GM12878 (cell line): ENCODE measurements around the gene GLG1. TPM values are rescaled to one million over a fixed set of nuclear protein-coding genes. Genes with fewer than 3 reads are reported as not detected.
"Not testable (repeated sequence)": the region's sequence is repeated elsewhere in the genome, so short reads cannot be mapped to it uniquely, and the experiment has no call there.

Experiments
- ATAC-seq: fragments of 200-7000 bp; cut with Tn5 transposase; 3 replicates; pipeline ENCODE4 v1.9.1; 2020; ENCODE audit warnings: mild to moderate bottlenecking, moderate library complexity
- BruUV-seq: library from RNA; stranded (reverse); fragments of 400-500 nt; replicated peaks from 2 replicates; lab custom pipeline; 2021; lab: Mats Ljungman, UMichigan
- CTCF ChIA-PET: fragments of 300-600 bp; sonication (Branson Sonifier 250); formaldehyde crosslinking; extraction: SDS; loops from one replicate; lab custom pipeline; 2021; ENCODE audit warnings: inconsistent platforms; lab: Yijun Ruan, JAX
- POLR2A ChIA-PET: fragments of 350-600 bp; formaldehyde crosslinking; extraction: SDS; loops from one replicate; lab custom pipeline; 2021; ENCODE audit warnings: inconsistent platforms; lab: Charles Lee
- RAD21 ChIA-PET: fragments of 300-600 bp; sonication (Branson Sonifier 250); formaldehyde crosslinking; loops from one replicate; lab custom pipeline; 2023; ENCODE audit warnings: antibody characterized with exemption; ENCODE audit not compliant: unreplicated experiment; lab: Charles Lee
- SMC1A ChIA-PET: fragments of 300-600 bp; sonication (Branson Sonifier 250); formaldehyde crosslinking; loops from one replicate; lab custom pipeline; 2023; ENCODE audit not compliant: unreplicated experiment, uncharacterized antibody; lab: Charles Lee
- DNase-seq: peaks from one replicate; pipeline ENCODE4 v3.0.0-alpha.2; 2011; ENCODE audit warnings: low read depth, low spot score
- FAIRE-seq: peaks from 3 replicates; lab custom pipeline; 2011; peaks lifted over from hg19 to GRCh38; lab: Jason Lieb, UNC
- H2AFZ ChIP-seq: 2 replicates; pipeline ENCODE4 v1.6.0; 2011; ENCODE audit warnings: low read depth, low read length, control low read depth; ENCODE audit not compliant: control insufficient read depth
- H3K27ac ChIP-seq: 2 replicates; pipeline ENCODE4 v1.5.1; 2011; ENCODE audit warnings: control low read depth; ENCODE audit not compliant: control insufficient read depth, insufficient read depth
- H3K27me3 ChIP-seq, 2 experiments: replicated peaks in 1 of 2; 2 replicates each; pipeline versions ENCODE4 v1.6.0 to v1.6.1; 2011; ENCODE audit warnings: low read length in 1 of 2; ENCODE audit not compliant: control insufficient read depth in 2 of 2, insufficient read depth in 2 of 2
- H3K36me3 ChIP-seq, 2 experiments: 2 replicates each; pipeline ENCODE4 v1.5.1; 2011; ENCODE audit warnings: low read length in 1 of 2; ENCODE audit not compliant: control insufficient read depth in 2 of 2, insufficient read depth in 2 of 2
- H3K4me1 ChIP-seq: 2 replicates; pipeline ENCODE4 v1.6.1; 2011; ENCODE audit warnings: mild to moderate bottlenecking, low read length, moderate library complexity, mixed read lengths; ENCODE audit not compliant: control insufficient read depth, insufficient read depth
- H3K4me2 ChIP-seq: 2 replicates; pipeline ENCODE4 v1.6.0; 2011; ENCODE audit warnings: control low read depth; ENCODE audit not compliant: control insufficient read depth, insufficient read depth
- H3K4me3 ChIP-seq: fragments of 200-600 bp; sonication (generic); 2 replicates; pipeline ENCODE4 v1.5.1; 2016
- H3K79me2 ChIP-seq: 2 replicates; pipeline ENCODE4 v1.6.0; 2011; ENCODE audit warnings: low read length; ENCODE audit not compliant: control insufficient read depth, insufficient read depth
- H3K9ac ChIP-seq: 2 replicates; pipeline ENCODE4 v1.8.0; 2011; ENCODE audit warnings: low read length, control low read depth, mixed read lengths; ENCODE audit not compliant: control insufficient read depth, insufficient read depth
- H3K9me3 ChIP-seq: replicated peaks from 3 replicates; pipeline ENCODE4 v1.5.1; 2011; ENCODE audit warnings: mild to moderate bottlenecking, low read length; ENCODE audit not compliant: control insufficient read depth, insufficient read depth
- H4K20me1 ChIP-seq: 2 replicates; pipeline ENCODE4 v1.6.0; 2011; ENCODE audit not compliant: control insufficient read depth, insufficient read depth
- FOXM1 ChIP-seq: IDR thresholded peaks from 2 replicates; pipeline ENCODE4 v1.6.1; 2012; ENCODE audit warnings: low read depth, mild to moderate bottlenecking, inconsistent platforms, low read length, moderate library complexity
- SIN3A ChIP-seq: IDR thresholded peaks from 2 replicates; pipeline ENCODE4 v1.6.1; 2012; ENCODE audit warnings: low read depth, low read length, improper control_type of control experiment
- WGBS: methylation state at CpG from one replicate; pipeline ENCODE4 v1.1.6; 2016; ENCODE audit warnings: low lambda C conversion rate; ENCODE audit not compliant: insufficient replicate concordance, insufficient coverage; ENCODE audit errors: missing lambda C conversion rate; 5-methylcytosine and 5-hydroxymethylcytosine counted together
- in situ Hi-C: fragments of 300-500 bp; cut with MboI; formaldehyde crosslinking; loops from 9 replicates; pipeline ENCODE4 v1.14.3; 2018; ENCODE audit warnings: mixed read lengths
- intact Hi-C: fragments of 100-400 bp; cut with micrococcal nuclease; formaldehyde crosslinking; loops from one replicate; pipeline ENCODE4 v1.14.2; 2022; ENCODE audit not compliant: unreplicated experiment
- polyA plus RNA-seq, 11 experiments: library from polyadenylated mRNA; depleted of rRNA in 4 of 11; unstranded in 6 of 11; stranded (reverse) in 5 of 11; fragments of >200 nt; fragmentation: Nextera tagmentation in 4 of 11; fragmentation: Illumina TruSeq in 1 of 11; extraction: Ambion mirVana in 4 of 11; extraction: Trizol in 1 of 11; gene quantifications; 1 replicate in 1 of 11; 2 replicates in 10 of 11; pipeline versions ENCODE4 v1.2.1 to v1.2.3, GENCODE V29; 2011 to 2016; ENCODE audit warnings: inconsistent platforms in 2 of 11, missing spikeins in 2 of 11, low read depth in 1 of 11
- total RNA-seq, 4 experiments: library from RNA; depleted of rRNA in 3 of 4; stranded (reverse); fragments of >200 nt in 3 of 4; fragmentation: Illumina TruSeq in 1 of 4; extraction: Trizol in 1 of 4; gene quantifications; 2 replicates each; pipeline versions ENCODE4 v1.2.1 to v1.2.3, GENCODE V29; 2013 to 2021
- TF ChIP-seq, protein P1 (sequence below): fragments of 450-650 bp; formaldehyde crosslinking; IDR thresholded peaks from 2 replicates; pipeline ENCODE4 v1.4.0; 2020; ENCODE audit warnings: mild to moderate bottlenecking, moderate library complexity

GLG1 gene
- total and polyA plus RNA-seq, 10 of the 15 experiments (the other 5 are each of a cell fraction or from before 2014, with no cell fraction given): 7.6 to 49.4 (median 28.2) TPM

DNA sequence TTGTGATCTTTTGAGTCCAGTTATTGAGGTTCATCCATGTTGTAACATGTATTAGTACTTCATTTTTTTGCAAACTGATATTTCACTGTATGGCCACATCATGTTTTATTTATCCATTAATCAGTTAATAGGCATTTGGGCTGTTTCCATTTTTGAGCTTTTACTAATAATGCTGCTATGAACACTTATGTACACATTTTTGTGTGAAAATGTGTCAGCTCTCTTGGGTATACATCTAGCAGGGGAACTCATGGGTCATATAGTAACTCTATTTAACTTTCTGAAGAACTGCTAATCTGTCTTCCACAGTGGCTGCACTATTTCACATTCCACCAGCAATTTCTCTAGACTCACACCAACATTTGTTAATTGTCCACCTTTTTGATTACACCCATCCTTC, 82.0 kb downstream of the GLG1 start:
- BruUV-seq: no TSS peak
- Histone ChIP-seq H3K27me3 (no peaks in the 10 kb centered on the region), H3K4me2 (no peak overlapping the region), H4K20me1 (no peaks in the 10 kb centered on the region), H3K9me3 (no peaks in the 10 kb centered on the region; the same call in 2 of the 3 replicates), H3K9ac (no peak overlapping the region), H2AFZ (no peak overlapping the region), H3K79me2 (no peaks in the 10 kb centered on the region), H3K36me3 (peaks cover 0 to 4% of the 10 kb centered on the region in 2 experiments; a peak in 1 of 4 replicates), H3K4me3 (no peak overlapping the region), H3K4me1 (no peaks in the 10 kb centered on the region), H3K27ac (no peak overlapping the region)
- SMC1A ChIA-PET: no interaction called here
- POLR2A ChIA-PET: interaction anchor here (1.3 kb wide), 1 partner anchor 81 kb away, joined by 3 read pairs; no protein-coding TSS in a partner anchor
- RAD21 ChIA-PET: no interaction called here
- FAIRE-seq: no peak
- CTCF ChIA-PET: no interaction called here
- intact Hi-C loops: no loop called here
- ATAC-seq: no peak
- no peak for DNase-seq
- in situ Hi-C loops: no loop called here
- no peak for TF ChIP-seq FOXM1
- no peak for TF ChIP-seq SIN3A

DNA sequence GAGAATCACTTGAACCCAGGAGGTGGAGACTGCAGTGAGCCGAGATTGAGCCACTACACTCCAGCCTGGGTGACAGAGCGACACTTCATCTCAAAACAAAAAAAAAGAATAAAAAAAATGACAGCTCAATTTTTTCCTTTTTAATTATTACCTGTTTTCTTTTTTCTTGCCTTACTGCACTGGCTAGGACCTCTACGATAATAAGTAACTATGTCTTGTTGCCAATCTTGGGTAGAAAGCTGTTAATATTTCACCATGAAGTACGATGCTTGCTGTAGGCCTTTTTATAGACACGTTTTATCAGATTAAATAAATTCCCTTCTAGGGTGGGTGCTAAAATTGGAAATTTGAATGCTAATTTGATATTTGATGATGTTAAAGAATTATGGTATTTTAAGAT, 82.8 kb downstream of the GLG1 start:
- Histone ChIP-seq H3K9me3 (no peaks in the 10 kb centered on the region; the same call in 2 of the 3 replicates), H3K4me1 (no peaks in the 10 kb centered on the region), H2AFZ (no peak overlapping the region), H3K79me2 (no peaks in the 10 kb centered on the region), H3K4me3 (no peak overlapping the region), H4K20me1 (no peaks in the 10 kb centered on the region)
- FAIRE-seq: no peak
- SMC1A ChIA-PET: no interaction called here
- RAD21 ChIA-PET: no interaction called here
- TF ChIP-seq, protein P1, sequence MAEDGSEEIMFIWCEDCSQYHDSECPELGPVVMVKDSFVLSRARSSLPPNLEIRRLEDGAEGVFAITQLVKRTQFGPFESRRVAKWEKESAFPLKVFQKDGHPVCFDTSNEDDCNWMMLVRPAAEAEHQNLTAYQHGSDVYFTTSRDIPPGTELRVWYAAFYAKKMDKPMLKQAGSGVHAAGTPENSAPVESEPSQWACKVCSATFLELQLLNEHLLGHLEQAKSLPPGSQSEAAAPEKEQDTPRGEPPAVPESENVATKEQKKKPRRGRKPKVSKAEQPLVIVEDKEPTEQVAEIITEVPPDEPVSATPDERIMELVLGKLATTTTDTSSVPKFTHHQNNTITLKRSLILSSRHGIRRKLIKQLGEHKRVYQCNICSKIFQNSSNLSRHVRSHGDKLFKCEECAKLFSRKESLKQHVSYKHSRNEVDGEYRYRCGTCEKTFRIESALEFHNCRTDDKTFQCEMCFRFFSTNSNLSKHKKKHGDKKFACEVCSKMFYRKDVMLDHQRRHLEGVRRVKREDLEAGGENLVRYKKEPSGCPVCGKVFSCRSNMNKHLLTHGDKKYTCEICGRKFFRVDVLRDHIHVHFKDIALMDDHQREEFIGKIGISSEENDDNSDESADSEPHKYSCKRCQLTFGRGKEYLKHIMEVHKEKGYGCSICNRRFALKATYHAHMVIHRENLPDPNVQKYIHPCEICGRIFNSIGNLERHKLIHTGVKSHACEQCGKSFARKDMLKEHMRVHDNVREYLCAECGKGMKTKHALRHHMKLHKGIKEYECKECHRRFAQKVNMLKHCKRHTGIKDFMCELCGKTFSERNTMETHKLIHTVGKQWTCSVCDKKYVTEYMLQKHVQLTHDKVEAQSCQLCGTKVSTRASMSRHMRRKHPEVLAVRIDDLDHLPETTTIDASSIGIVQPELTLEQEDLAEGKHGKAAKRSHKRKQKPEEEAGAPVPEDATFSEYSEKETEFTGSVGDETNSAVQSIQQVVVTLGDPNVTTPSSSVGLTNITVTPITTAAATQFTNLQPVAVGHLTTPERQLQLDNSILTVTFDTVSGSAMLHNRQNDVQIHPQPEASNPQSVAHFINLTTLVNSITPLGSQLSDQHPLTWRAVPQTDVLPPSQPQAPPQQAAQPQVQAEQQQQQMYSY (CRISPR knock-in tag): no peak
- TF ChIP-seq, all 136 proteins: peak for 0
- intact Hi-C loops: no loop called here
- H3K27me3 ChIP-seq: no peaks in the 10 kb centered on the region
- no TSS peak for BruUV-seq
- whole genome bisulfite sequencing: 98% methylated on average over 5 of the region's 5 CpGs
- H3K36me3 ChIP-seq: peaks cover 0 to 4% of the 10 kb centered on the region in 2 experiments; a peak in 1 of 4 replicates
- in situ Hi-C loops: no loop called here
- POLR2A ChIA-PET: interaction anchor here (1.3 kb wide), 1 partner anchor 82 kb away, joined by 3 read pairs; no protein-coding TSS in a partner anchor
- DNase-seq: no peak
- CTCF ChIA-PET: no interaction called here
- H3K4me2 ChIP-seq: no peak overlapping the region
- H3K9ac ChIP-seq: no peak overlapping the region
- no peak overlapping the region for H3K27ac ChIP-seq
- ATAC-seq: no peak

DNA sequence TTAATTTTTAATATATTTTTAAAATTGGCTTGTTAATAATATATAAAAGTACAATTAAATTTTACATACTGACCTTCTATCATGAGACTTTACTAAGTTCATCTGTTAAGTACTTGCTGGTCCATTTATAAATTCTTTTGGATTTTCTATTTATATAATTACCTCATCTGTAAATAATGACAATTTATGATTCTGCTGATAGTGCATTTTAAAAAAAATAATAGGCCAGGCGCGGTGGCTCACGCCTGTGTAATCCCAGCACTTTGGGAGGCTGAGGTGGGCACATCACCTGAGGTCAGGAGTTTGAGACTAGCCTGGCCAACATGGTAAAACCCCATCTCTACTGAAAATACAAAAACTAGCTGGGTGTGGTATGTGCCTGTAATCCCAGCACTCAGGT, 83.2 kb downstream of the GLG1 start:
- H3K4me3 ChIP-seq, DNase-seq, RAD21 ChIA-PET, intact Hi-C loops, H3K27me3 ChIP-seq, CTCF ChIA-PET, H3K4me1 ChIP-seq, ATAC-seq, FAIRE-seq, H3K9me3 ChIP-seq, SMC1A ChIA-PET, H3K9ac ChIP-seq, H3K4me2 ChIP-seq, H3K27ac ChIP-seq, H3K36me3 ChIP-seq, POLR2A ChIA-PET, H4K20me1 ChIP-seq, H2AFZ ChIP-seq, H3K79me2 ChIP-seq, BruUV-seq, in situ Hi-C loops: not testable (repeated sequence)
- 100% methylated on average over 3 of the region's 3 CpGs for WGBS
